ENCODE measurements around the gene ASF1A.

ASF1A gene

DNA sequence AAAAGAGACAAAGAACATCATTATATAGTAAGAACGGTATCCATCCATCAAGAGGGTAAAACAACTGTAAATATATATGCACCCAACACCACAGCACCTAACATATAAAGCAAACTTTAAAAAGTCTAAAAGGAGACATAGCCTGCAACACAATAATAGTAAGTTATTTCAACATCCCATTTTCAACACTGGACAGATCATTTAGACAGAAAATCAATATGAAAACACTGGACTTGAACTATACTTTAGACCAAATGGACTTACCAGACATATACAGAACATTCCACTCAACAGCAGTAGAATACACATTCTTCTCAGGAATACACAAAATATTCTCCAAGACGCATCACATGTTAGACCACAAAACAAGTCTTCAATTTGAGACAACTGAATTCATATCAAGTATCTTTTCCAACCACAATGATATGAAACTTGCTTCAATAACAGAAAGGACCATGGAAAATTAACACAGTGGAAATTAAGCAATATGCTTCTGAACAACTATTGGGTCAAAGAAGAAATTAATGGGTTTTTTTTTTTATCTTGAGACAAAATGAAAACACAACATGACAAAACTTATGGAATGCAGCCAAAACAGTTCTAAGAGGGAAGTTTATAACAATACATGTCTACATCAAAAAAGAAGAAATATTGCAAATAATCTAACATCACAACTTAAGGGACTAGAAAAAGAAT lies 23.9 kb upstream of the ASF1A start:
- DNase-seq (ENCODE audit: low spot score) = no peak
- in situ Hi-C loops (cut with MboI; ENCODE audit: low pct_unique_long_range_greater_than_20kb, low sequenced_read_pairs, unreplicated experiment) = no loop called here
- TF ChIP-seq CTCF (IDR thresholded peaks at IDR 0.05; ENCODE audit: extremely low read depth, insufficient read depth, missing control alignments) = no peak

DNA sequence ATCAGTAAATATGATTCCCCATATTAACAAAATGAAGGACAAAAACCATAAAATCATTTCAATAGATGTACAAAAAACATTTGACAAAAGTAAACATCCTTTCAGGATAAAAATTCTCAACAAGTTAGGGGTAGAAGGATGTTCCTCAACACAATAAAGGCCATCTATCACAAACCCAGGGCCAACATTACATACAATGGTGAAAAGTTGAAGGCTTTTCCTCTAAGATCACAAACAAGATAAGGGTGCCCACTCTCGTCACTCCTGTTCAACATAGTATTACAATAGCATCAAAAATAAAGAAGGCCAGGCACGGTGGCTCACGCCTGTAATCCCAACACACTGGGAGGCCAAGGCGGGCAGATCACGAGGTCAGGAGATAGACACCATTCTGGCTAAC lies 22.6 kb upstream of the ASF1A start:
- no peak for TF ChIP-seq CTCF (IDR thresholded peaks at IDR 0.05; ENCODE audit: extremely low read depth, insufficient read depth, missing control alignments)
- DNase-seq (ENCODE audit: low spot score) = no peak
- in situ Hi-C loops (cut with MboI; ENCODE audit: low pct_unique_long_range_greater_than_20kb, low sequenced_read_pairs, unreplicated experiment) = no loop called here

DNA sequence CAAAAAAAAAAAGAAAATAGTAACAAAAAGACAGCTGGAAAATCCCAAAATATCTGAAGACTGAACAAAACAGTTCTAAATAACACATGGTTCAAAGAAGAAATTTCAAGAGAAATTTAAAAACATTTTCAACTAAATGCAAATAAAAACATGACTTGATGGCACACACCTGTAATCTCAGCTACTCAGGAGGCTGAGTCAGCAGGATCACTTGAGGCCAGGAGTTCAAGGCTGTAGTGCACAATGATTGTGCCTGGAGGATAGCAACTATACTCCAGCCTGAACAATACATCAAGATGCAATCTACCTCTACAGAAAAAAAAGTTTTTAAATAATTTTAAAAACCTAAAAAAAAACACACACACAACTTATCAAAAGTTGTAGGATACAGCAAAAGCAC lies 21.6 kb upstream of the ASF1A start:
- DNase-seq (ENCODE audit: low spot score) = no peak
- in situ Hi-C loops (cut with MboI; ENCODE audit: low pct_unique_long_range_greater_than_20kb, low sequenced_read_pairs, unreplicated experiment) = no loop called here
- no peak for TF ChIP-seq CTCF (IDR thresholded peaks at IDR 0.05; ENCODE audit: extremely low read depth, insufficient read depth, missing control alignments)

DNA sequence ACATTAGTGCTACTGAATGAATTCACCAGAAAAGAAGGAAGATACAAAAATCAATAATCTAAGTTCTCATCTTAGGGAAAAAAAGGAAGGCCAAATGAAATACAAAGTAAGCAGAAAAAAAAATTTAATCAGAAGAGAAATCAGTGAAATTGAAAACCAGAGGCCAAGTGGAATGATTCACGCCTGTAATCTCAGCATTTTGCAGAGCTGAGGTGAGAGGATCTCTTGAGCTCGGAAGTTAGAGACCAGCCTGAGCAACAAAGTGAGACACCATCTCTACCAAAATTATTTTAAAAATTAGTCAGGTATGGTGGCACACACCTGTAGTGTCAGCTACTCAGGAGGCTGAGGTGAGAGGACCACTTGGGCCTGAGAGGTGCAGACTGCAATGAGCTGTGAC lies 21.2 kb upstream of the ASF1A start:
- in situ Hi-C loops (cut with MboI; ENCODE audit: low pct_unique_long_range_greater_than_20kb, low sequenced_read_pairs, unreplicated experiment) = no loop called here
- DNase-seq (ENCODE audit: low spot score) = no peak
- no peak for TF ChIP-seq CTCF (IDR thresholded peaks at IDR 0.05; ENCODE audit: extremely low read depth, insufficient read depth, missing control alignments)

DNA sequence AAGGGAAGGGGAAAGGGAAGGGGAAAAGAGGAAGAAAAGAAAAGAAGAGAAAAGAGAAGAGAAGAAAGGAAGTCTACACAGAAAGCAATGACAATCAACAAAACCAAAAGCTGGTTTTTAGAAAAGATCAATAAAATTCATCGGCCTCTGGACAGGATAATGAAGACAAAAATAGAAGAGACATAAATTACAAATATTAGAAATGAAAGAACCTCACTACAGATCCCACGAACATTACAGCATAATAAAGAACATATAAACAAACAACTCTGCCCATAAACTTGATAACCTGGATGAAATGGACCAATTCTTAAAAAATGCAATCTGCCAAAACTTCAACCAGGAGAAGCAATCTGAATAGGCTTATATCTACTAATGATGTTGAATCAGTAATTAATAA lies 20.7 kb upstream of the ASF1A start:
- in situ Hi-C loops (cut with MboI; ENCODE audit: low pct_unique_long_range_greater_than_20kb, low sequenced_read_pairs, unreplicated experiment) = no loop called here

GRCh38 chr6:118875672-118876071 lies 18.3 kb upstream of the ASF1A start:
- no peak for TF ChIP-seq CTCF (IDR thresholded peaks at IDR 0.05; ENCODE audit: extremely low read depth, insufficient read depth, missing control alignments)
- in situ Hi-C loops (cut with MboI; ENCODE audit: low pct_unique_long_range_greater_than_20kb, low sequenced_read_pairs, unreplicated experiment) = no loop called here
- no peak for DNase-seq (ENCODE audit: low spot score)

More for the DNA sequence above, 20.7 kb upstream of the ASF1A start:
- TF ChIP-seq CTCF (IDR thresholded peaks at IDR 0.05; ENCODE audit: extremely low read depth, insufficient read depth, missing control alignments) = no peak
- no peak for DNase-seq (ENCODE audit: low spot score)

Data from GM13977 (cell line).